K562 (cell line): ENCODE measurements around the gene EGR1. TPM values are rescaled to one million over a fixed set of nuclear protein-coding genes. Genes with fewer than 3 reads are reported as not detected.
A peak's percentile ranks its signal among the peaks of the same experiment; 100 is the strongest.

Experiments used
- CEBPG ChIP-seq, 3 experiments: fragments of 200-800 bp in 1 of 3; sonication (Bioruptor generic) in 1 of 3; sonication (generic) in 1 of 3; formaldehyde crosslinking in 1 of 3; IDR thresholded peaks in 2 of 3; conservative IDR thresholded peaks in 1 of 3; 2 replicates each; pipeline versions ENCODE4 v1.6.1 to v1.8.0; 2016 to 2022; ENCODE audit warnings: missing compliant biosample characterization in 2 of 3, missing genetic modification characterization in 2 of 3, mild to moderate bottlenecking in 1 of 3, missing genetic modification reagents in 1 of 3
- CTBP1 ChIP-seq: fragments of 450-650 bp; IDR thresholded peaks from 2 replicates; pipeline ENCODE4 v1.6.1; 2016; ENCODE audit warnings: borderline replicate concordance
- DPF2 ChIP-seq: fragments of 450-650 bp; IDR thresholded peaks from 2 replicates; pipeline ENCODE4 v1.6.1; 2016
- E2F6 ChIP-seq, 2 experiments: IDR thresholded peaks; 2 replicates each; pipeline ENCODE4 v1.6.1; 2011; ENCODE audit warnings: borderline replicate concordance in 1 of 2, control low read depth in 1 of 2, low read depth in 1 of 2, low read length in 1 of 2, mild to moderate bottlenecking in 1 of 2, mixed read lengths in 1 of 2, moderate library complexity in 1 of 2; ENCODE audit not compliant: insufficient read depth in 1 of 2, insufficient read length in 1 of 2, poor library complexity in 1 of 2, severe bottlenecking in 1 of 2; ENCODE audit errors: extremely low read depth in 1 of 2
- ELK1 ChIP-seq: sonication (generic); formaldehyde crosslinking; IDR thresholded peaks from 2 replicates; pipeline ENCODE4 v1.8.1; 2022; ENCODE audit warnings: missing genetic modification reagents
- ESRRB ChIP-seq: fragments of 250-450 bp; sonication (Bioruptor Pico); IDR thresholded peaks from 2 replicates; pipeline ENCODE4 v1.5.0; 2020; ENCODE audit warnings: mild to moderate bottlenecking, moderate library complexity, borderline replicate concordance
- FOXK2 ChIP-seq, 2 experiments: fragments of 450-650 bp; IDR thresholded peaks in 1 of 2; conservative IDR thresholded peaks in 1 of 2; 2 replicates each; pipeline ENCODE4 v1.6.1; 2016; ENCODE audit warnings: low read depth in 2 of 2, mild to moderate bottlenecking in 1 of 2
- HIVEP1 ChIP-seq: fragments of 250-450 bp; sonication (Bioruptor Pico); IDR thresholded peaks from 2 replicates; pipeline ENCODE4 v1.4.0; 2020; ENCODE audit warnings: mild to moderate bottlenecking
- HLTF ChIP-seq: fragments of 450-650 bp; IDR thresholded peaks from 2 replicates; pipeline ENCODE4 v1.6.1; 2016
- JUND ChIP-seq, 2 experiments: IDR thresholded peaks; 2 replicates in 1 of 2; 3 replicates in 1 of 2; pipeline ENCODE4 v1.6.1; 2011; ENCODE audit warnings: borderline replicate concordance in 2 of 2, low read depth in 2 of 2, low read length in 2 of 2, improper control_type of control experiment in 1 of 2, missing biosample characterization in 1 of 2, missing genetic modification characterization in 1 of 2, missing genetic modification reagents in 1 of 2
- MEIS2 ChIP-seq: fragments of 450-650 bp; IDR thresholded peaks from 2 replicates; pipeline ENCODE4 v1.6.1; 2014; ENCODE audit warnings: mild to moderate bottlenecking; ENCODE audit not compliant: partially characterized antibody
- NR2C2 ChIP-seq, 2 experiments: fragments of 200-800 bp in 1 of 2; sonication (Bioruptor generic) in 1 of 2; sonication (generic) in 1 of 2; formaldehyde crosslinking in 1 of 2; IDR thresholded peaks; 2 replicates each; pipeline versions ENCODE4 v1.6.1 to v1.8.0; 2016 to 2022; ENCODE audit warnings: mild to moderate bottlenecking in 1 of 2, missing compliant biosample characterization in 1 of 2, missing genetic modification characterization in 1 of 2, missing genetic modification reagents in 1 of 2
- RCOR1 ChIP-seq, 2 experiments: IDR thresholded peaks; 2 replicates each; pipeline ENCODE4 v1.6.1; 2012; ENCODE audit warnings: low read depth in 2 of 2, low read length in 2 of 2, borderline replicate concordance in 1 of 2, improper control_type of control experiment in 1 of 2
- RHOXF2B ChIP-seq: fragments of 250-450 bp; sonication (Bioruptor Pico); conservative IDR thresholded peaks from 2 replicates; pipeline ENCODE4 v1.5.1; 2021
- SNRNP70 ChIP-seq: fragments of 200-400 bp; formaldehyde crosslinking; optimal IDR thresholded peaks from 2 replicates; pipeline ENCODE3; 2017; ENCODE audit warnings: low read depth, low read length
- TSC22D4 ChIP-seq: fragments of 450-650 bp; IDR thresholded peaks from 2 replicates; pipeline ENCODE4 v1.6.1; 2016; ENCODE audit warnings: missing genetic modification characterization, missing biosample characterization, control low read depth
- ZEB2 ChIP-seq: fragments of 450-650 bp; IDR thresholded peaks from 2 replicates; pipeline ENCODE4 v1.6.1; 2016
- ZNF696 ChIP-seq: fragments of 250-450 bp; sonication (Bioruptor Pico); conservative IDR thresholded peaks from 2 replicates; pipeline ENCODE4 v1.4.0; 2020; ENCODE audit warnings: mild to moderate bottlenecking, moderate library complexity
- ZNF707 ChIP-seq: fragments of 250-450 bp; sonication (Bioruptor Pico); conservative IDR thresholded peaks from 2 replicates; pipeline ENCODE4 v1.8.0; 2022; ENCODE audit warnings: inconsistent platforms, mild to moderate bottlenecking, moderate library complexity
- ZNF77 ChIP-seq: fragments of 250-450 bp; sonication (Bioruptor Pico); IDR thresholded peaks from 2 replicates; pipeline ENCODE4 v1.5.0; 2020
- ZNF79 ChIP-seq: fragments of 250-450 bp; sonication (Bioruptor Pico); IDR thresholded peaks from 2 replicates; pipeline ENCODE4 v1.4.0; 2020; ENCODE audit warnings: low read depth, mild to moderate bottlenecking, moderate library complexity
- polyA plus RNA-seq, 8 experiments: library from polyadenylated mRNA; depleted of rRNA in 4 of 8; stranded (reverse) in 5 of 8; unstranded in 3 of 8; fragments of >200 nt; fragmentation: Nextera tagmentation in 2 of 8; fragmentation: Illumina TruSeq in 1 of 8; extraction: Ambion mirVana in 2 of 8; extraction: Trizol in 1 of 8; gene quantifications; 2 replicates each; pipeline versions ENCODE4 v1.2.1 to v1.2.3, GENCODE V29; 2011 to 2014; ENCODE audit warnings: inconsistent platforms in 1 of 8, missing spikeins in 1 of 8
- total RNA-seq, 7 experiments: library from RNA; depleted of rRNA in 6 of 7; stranded (reverse); fragments of >200 nt in 6 of 7; fragmentation: Illumina TruSeq in 2 of 7; extraction: Trizol in 2 of 7; gene quantifications; 2 replicates each; pipeline versions ENCODE4 v1.2.1 to v1.2.3, GENCODE V29; 2011 to 2021; ENCODE audit warnings: low replicate concordance in 1 of 7
- TF ChIP-seq, protein P1 (sequence below): IDR thresholded peaks from 2 replicates; pipeline ENCODE4 v1.6.1; 2016; ENCODE audit warnings: missing genetic modification characterization, missing compliant biosample characterization
- TF ChIP-seq, protein P2 (sequence below): fragments of 450-650 bp; formaldehyde crosslinking; IDR thresholded peaks from 2 replicates; pipeline ENCODE4 v1.4.0; 2022; ENCODE audit warnings: missing genetic modification characterization

Gene EGR1
- total and polyA plus RNA-seq, 9 of the 15 experiments (the other 6 are each of a cell fraction or from before 2014, with no cell fraction given) = 1.3 to 132 (median 21.5) TPM

GRCh38 chr5:138490648-138491283 is 25.5 kb downstream of the EGR1 start (continued):
- TF ChIP-seq FOXK2 (conservative IDR thresholded peaks at IDR 0.05 in 1 of 2, IDR thresholded peaks at IDR 0.05 in 1 of 2; ENCODE audit: low read depth in 2 of 2) (no peak), HLTF (no peak), ZNF79 (CRISPR knock-in tag) (no peak), CTBP1 (peak; percentile 86), DPF2 (peak; percentile 58), RCOR1 (IDR thresholded peaks at IDR 0.05; ENCODE audit: borderline replicate concordance in 1 of 2, low read depth in 2 of 2, low read length in 2 of 2) (peak in 1 of 2 experiments; percentile 89; a peak in 3 of 4 replicates), CEBPG (CRISPR knock-in tag; IDR thresholded peaks at IDR 0.05) (no peak), CEBPG (tag; conservative IDR thresholded peaks at IDR 0.05 in 1 of 2, IDR thresholded peaks at IDR 0.05 in 1 of 2) (peak; percentile 31 to 38; a peak in 2 of 4 replicates), JUND (IDR thresholded peaks at IDR 0.05; ENCODE audit: borderline replicate concordance, low read depth, low read length) (0 out of 2 replicates have a peak, but pooled peaks have one; percentile 13), JUND (tag; IDR thresholded peaks at IDR 0.05; ENCODE audit: borderline replicate concordance, low read depth, low read length) (no peak), E2F6 (IDR thresholded peaks at IDR 0.05; ENCODE audit: borderline replicate concordance in 1 of 2, extremely low read depth in 1 of 2, insufficient read depth in 1 of 2, insufficient read length in 1 of 2, low read depth in 1 of 2, low read length in 1 of 2, poor library complexity in 1 of 2, severe bottlenecking in 1 of 2) (no peak), SNRNP70 (no peak), ELK1 (no peak), ESRRB (CRISPR knock-in tag) (no peak), ZNF696 (no peak), HIVEP1 (CRISPR knock-in tag) (no peak), ZNF77 (CRISPR knock-in tag) (no peak), RHOXF2B (CRISPR knock-in tag) (no peak), ZEB2 (0 out of 2 replicates have a peak, but pooled peaks have one; percentile 31), TSC22D4 (tag) (no peak), ZNF707 (CRISPR knock-in tag) (no peak), MEIS2 (peak; percentile 74), NR2C2 (CRISPR knock-in tag; IDR thresholded peaks at IDR 0.05) (no peak), NR2C2 (tag; IDR thresholded peaks at IDR 0.05) (no peak)
- TF ChIP-seq, protein P1, sequence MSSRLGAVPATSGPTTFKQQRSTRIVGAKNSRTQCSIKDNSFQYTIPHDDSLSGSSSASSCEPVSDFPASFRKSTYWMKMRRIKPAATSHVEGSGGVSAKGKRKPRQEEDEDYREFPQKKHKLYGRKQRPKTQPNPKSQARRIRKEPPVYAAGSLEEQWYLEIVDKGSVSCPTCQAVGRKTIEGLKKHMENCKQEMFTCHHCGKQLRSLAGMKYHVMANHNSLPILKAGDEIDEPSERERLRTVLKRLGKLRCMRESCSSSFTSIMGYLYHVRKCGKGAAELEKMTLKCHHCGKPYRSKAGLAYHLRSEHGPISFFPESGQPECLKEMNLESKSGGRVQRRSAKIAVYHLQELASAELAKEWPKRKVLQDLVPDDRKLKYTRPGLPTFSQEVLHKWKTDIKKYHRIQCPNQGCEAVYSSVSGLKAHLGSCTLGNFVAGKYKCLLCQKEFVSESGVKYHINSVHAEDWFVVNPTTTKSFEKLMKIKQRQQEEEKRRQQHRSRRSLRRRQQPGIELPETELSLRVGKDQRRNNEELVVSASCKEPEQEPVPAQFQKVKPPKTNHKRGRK = no peak
- TF ChIP-seq, protein P2, sequence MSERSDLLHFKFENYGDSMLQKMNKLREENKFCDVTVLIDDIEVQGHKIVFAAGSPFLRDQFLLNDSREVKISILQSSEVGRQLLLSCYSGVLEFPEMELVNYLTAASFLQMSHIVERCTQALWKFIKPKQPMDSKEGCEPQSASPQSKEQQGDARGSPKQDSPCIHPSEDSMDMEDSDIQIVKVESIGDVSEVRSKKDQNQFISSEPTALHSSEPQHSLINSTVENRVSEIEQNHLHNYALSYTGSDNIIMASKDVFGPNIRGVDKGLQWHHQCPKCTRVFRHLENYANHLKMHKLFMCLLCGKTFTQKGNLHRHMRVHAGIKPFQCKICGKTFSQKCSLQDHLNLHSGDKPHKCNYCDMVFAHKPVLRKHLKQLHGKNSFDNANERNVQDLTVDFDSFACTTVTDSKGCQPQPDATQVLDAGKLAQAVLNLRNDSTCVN (CRISPR knock-in tag) = no peak
